H9 (cell line): Measurements from ENCODE around the gene PRXL2C. TPM values are rescaled to one million over a fixed set of nuclear protein-coding genes. Genes with fewer than 3 reads are reported as not detected.

Experiments
- DNase-seq: peaks from one replicate; pipeline ENCODE4 v3.0.0-alpha.2; 2017
- H2AFZ ChIP-seq: one replicate; pipeline ENCODE4 v1.6.1; 2013; ENCODE audit warnings: mild to moderate bottlenecking, low read length, control low read depth, moderate library complexity
- H2AK5ac ChIP-seq: 2 replicates; pipeline ENCODE4 v1.6.1; 2013; ENCODE audit warnings: low read length, control low read depth, mixed read lengths; ENCODE audit not compliant: insufficient read length
- H2BK120ac ChIP-seq: one replicate; pipeline ENCODE4 v1.6.1; 2013; ENCODE audit warnings: low read depth, mild to moderate bottlenecking, low read length, control low read depth, inconsistent platforms; ENCODE audit not compliant: poor library complexity, severe bottlenecking
- H2BK12ac ChIP-seq: 2 replicates; pipeline ENCODE4 v1.6.1; 2013; ENCODE audit warnings: low read length, control low read depth, mixed read lengths, low read depth; ENCODE audit not compliant: insufficient read length
- H2BK15ac ChIP-seq: 2 replicates; pipeline ENCODE4 v1.6.1; 2013; ENCODE audit warnings: low read depth, low read length, control low read depth
- H2BK20ac ChIP-seq: one replicate; pipeline ENCODE4 v1.6.1; 2013; ENCODE audit warnings: low read depth, mild to moderate bottlenecking, low read length, control low read depth, inconsistent platforms; ENCODE audit not compliant: poor library complexity, severe bottlenecking
- H2BK5ac ChIP-seq: 2 replicates; pipeline ENCODE4 v1.6.1; 2013; ENCODE audit warnings: low read length, control low read depth, mixed read lengths; ENCODE audit not compliant: insufficient read length
- H3K14ac ChIP-seq: 2 replicates; pipeline ENCODE4 v1.6.1; 2013; ENCODE audit warnings: low read length, control low read depth; ENCODE audit not compliant: insufficient read depth
- H3K18ac ChIP-seq: 2 replicates; pipeline ENCODE4 v1.6.1; 2013; ENCODE audit warnings: low read depth, mild to moderate bottlenecking, mixed read lengths, low read length, control low read depth; ENCODE audit not compliant: insufficient read length
- H3K23ac ChIP-seq: 2 replicates; pipeline ENCODE4 v1.6.1; 2013; ENCODE audit warnings: low read length, control low read depth, mixed read lengths, low read depth; ENCODE audit not compliant: insufficient read length
- H3K23me2 ChIP-seq: 2 replicates; pipeline ENCODE4 v1.6.1; 2013; ENCODE audit warnings: low read depth, mild to moderate bottlenecking, mixed read lengths, low read length, control low read depth; ENCODE audit not compliant: insufficient read length, poor library complexity, severe bottlenecking
- H3K27ac ChIP-seq: 2 replicates; pipeline ENCODE4 v1.5.1; 2013; ENCODE audit warnings: low read length, control low read depth, mixed read lengths, low read depth; ENCODE audit not compliant: insufficient read length
- H3K27me3 ChIP-seq: 2 replicates; pipeline ENCODE4 v1.6.1; 2013; ENCODE audit warnings: low read length, control low read depth, inconsistent platforms; ENCODE audit not compliant: insufficient read depth
- H3K4ac ChIP-seq: 2 replicates; pipeline ENCODE4 v1.6.1; 2013; ENCODE audit warnings: low read depth, mild to moderate bottlenecking, control low read depth, inconsistent platforms, low read length, moderate library complexity
- H3K4me1 ChIP-seq: 2 replicates; pipeline ENCODE4 v1.6.1; 2013; ENCODE audit warnings: low read length, control low read depth, inconsistent platforms; ENCODE audit not compliant: insufficient read depth
- H3K4me2 ChIP-seq: 2 replicates; pipeline ENCODE4 v1.6.1; 2013; ENCODE audit warnings: low read length, control low read depth, mixed read lengths; ENCODE audit not compliant: insufficient read length, insufficient read depth
- H3K56ac ChIP-seq: 2 replicates; pipeline ENCODE4 v1.6.1; 2013; ENCODE audit warnings: low read depth, mild to moderate bottlenecking, mixed read lengths, low read length, control low read depth; ENCODE audit not compliant: insufficient read length
- H3K79me1 ChIP-seq: 2 replicates; pipeline ENCODE4 v1.6.1; 2013; ENCODE audit warnings: low read depth, mild to moderate bottlenecking, moderate library complexity, low read length, control low read depth, inconsistent platforms; ENCODE audit not compliant: insufficient read depth, poor library complexity, severe bottlenecking
- H3K79me2 ChIP-seq: 2 replicates; pipeline ENCODE4 v1.6.1; 2013; ENCODE audit warnings: low read length, control low read depth, inconsistent platforms; ENCODE audit not compliant: insufficient read depth
- H3K9ac ChIP-seq: 2 replicates; pipeline ENCODE4 v1.6.1; 2013; ENCODE audit warnings: low read length, control low read depth, mixed read lengths; ENCODE audit not compliant: insufficient read length; ENCODE audit errors: extremely low read depth
- H3K9me3 ChIP-seq: one replicate; pipeline ENCODE4 v1.6.1; 2013; ENCODE audit warnings: low read depth, low read length, inconsistent platforms; ENCODE audit not compliant: control insufficient read depth
- H3T11ph ChIP-seq: one replicate; pipeline ENCODE4 v1.6.1; 2013; ENCODE audit warnings: mild to moderate bottlenecking, low read length, control low read depth, inconsistent platforms
- H4K20me1 ChIP-seq: one replicate; pipeline ENCODE4 v1.6.1; 2013; ENCODE audit not compliant: control insufficient read depth, insufficient read length, insufficient read depth
- H4K5ac ChIP-seq: 2 replicates; pipeline ENCODE4 v1.6.1; 2013; ENCODE audit warnings: low read depth, mild to moderate bottlenecking, mixed read lengths, low read length, control low read depth; ENCODE audit not compliant: insufficient read length
- H4K8ac ChIP-seq: replicated peaks from 2 replicates; pipeline ENCODE4 v1.6.1; 2013; ENCODE audit warnings: low read length, control low read depth, mixed read lengths, low read depth; ENCODE audit not compliant: insufficient read length
- H4K91ac ChIP-seq: 2 replicates; pipeline ENCODE4 v1.6.1; 2013; ENCODE audit warnings: low read depth, mild to moderate bottlenecking, moderate library complexity, mixed read lengths, low read length, control low read depth; ENCODE audit not compliant: insufficient read length
- H3K27ac Mint-ChIP-seq, 3 experiments: 2 replicates in 2 of 3; 3 replicates in 1 of 3; pipeline ENCODE4 v1.8.0; 2020 to 2021; ENCODE audit warnings: mixed read lengths in 3 of 3, mild to moderate bottlenecking in 1 of 3, moderate library complexity in 1 of 3
- H3K27me3 Mint-ChIP-seq: 2 replicates; pipeline ENCODE4 v1.8.0; 2021; ENCODE audit warnings: low read depth, mild to moderate bottlenecking, moderate library complexity, mixed read lengths
- H3K36me3 Mint-ChIP-seq, 3 experiments: 2 replicates in 2 of 3; 3 replicates in 1 of 3; pipeline ENCODE4 v1.8.0; 2020 to 2021; ENCODE audit warnings: low read depth in 3 of 3, mixed read lengths in 3 of 3; ENCODE audit not compliant: insufficient read depth in 1 of 3
- H3K4me1 Mint-ChIP-seq, 2 experiments: 2 replicates each; pipeline ENCODE4 v1.8.0; 2020; ENCODE audit warnings: mixed read lengths in 2 of 2
- H3K4me3 Mint-ChIP-seq, 2 experiments: 2 replicates in 1 of 2; 3 replicates in 1 of 2; pipeline ENCODE4 v1.8.0; 2020 to 2021; ENCODE audit warnings: mild to moderate bottlenecking in 2 of 2, mixed read lengths in 2 of 2, moderate library complexity in 1 of 2
- H3K9me3 Mint-ChIP-seq, 2 experiments: 2 replicates in 1 of 2; 3 replicates in 1 of 2; pipeline ENCODE4 v1.8.0; 2020; ENCODE audit warnings: mild to moderate bottlenecking in 2 of 2, mixed read lengths in 2 of 2, moderate library complexity in 1 of 2
- WGBS: extraction: QIAGEN DNeasy Blood & Tissue Kit; methylation state at CpG from one replicate; pipeline ENCODE4 v1.1.7; 2013; ENCODE audit warnings: missing lambda C conversion rate, low lambda C conversion rate, mixed read lengths; ENCODE audit not compliant: insufficient read length; ENCODE audit errors: extremely low coverage; 5-methylcytosine and 5-hydroxymethylcytosine counted together
- total RNA-seq: library from RNA; stranded (reverse); gene quantifications from 2 replicates; pipeline ENCODE4 v1.2.1, GENCODE V29; 2021
- TF ChIP-seq, protein P1 (sequence below): fragments of 200-600 bp; sonication (generic); conservative IDR thresholded peaks from 3 replicates; pipeline ENCODE4 v1.8.0; 2021; ENCODE audit warnings: antibody characterized with exemption, mild to moderate bottlenecking

The PRXL2C gene
- total RNA-seq, 1 experiment from 2014 or later: 4.7 TPM

DNA sequence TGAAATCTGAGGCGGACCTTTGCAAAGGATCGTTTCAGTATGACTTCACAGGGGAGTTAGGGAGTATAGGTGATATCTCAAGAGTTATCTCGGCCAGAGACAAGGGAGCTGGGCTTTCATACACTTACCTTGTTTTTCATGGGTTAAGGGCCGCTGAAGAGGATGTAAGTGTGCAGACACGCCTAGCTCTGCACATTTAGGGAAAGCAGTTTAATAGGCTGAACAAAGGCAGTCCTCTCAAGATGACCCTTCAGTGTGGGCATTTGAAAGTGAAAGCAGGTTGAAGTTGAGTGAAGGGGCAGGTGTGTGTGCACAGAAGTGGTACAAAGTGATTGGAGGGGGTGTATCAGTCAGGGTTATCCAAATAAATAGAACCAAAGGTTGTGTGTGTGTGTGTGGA is 33.1 kb upstream of the PRXL2C start:
- Histone ChIP-seq H3K23me2 (peaks cover 4% of the 10 kb centered on the region), H2AK5ac (no peak overlapping the region), H3K9me3 (no peaks in the 10 kb centered on the region), H4K5ac (no peak overlapping the region), H3K4me2 (no peak overlapping the region), H3K18ac (no peak overlapping the region), H3T11ph (no peak overlapping the region), H3K56ac (no peak overlapping the region), H2BK12ac (no peak overlapping the region), H3K4ac (no peak overlapping the region), H4K20me1 (no peaks in the 10 kb centered on the region), H3K27me3 (no peaks in the 10 kb centered on the region), H2BK120ac (no peak overlapping the region), H2BK15ac (no peak overlapping the region), H2BK5ac (no peak overlapping the region), H3K27ac (no peak overlapping the region), H2AFZ (no peak overlapping the region), H3K9ac (no peak overlapping the region), H3K23ac (no peak overlapping the region), H4K8ac (no peak overlapping the region), H4K91ac (no peak overlapping the region), H2BK20ac (no peak overlapping the region), H3K14ac (no peak overlapping the region), H3K79me2 (no peaks in the 10 kb centered on the region), H3K79me1 (no peaks in the 10 kb centered on the region), H3K4me1 (no peaks in the 10 kb centered on the region)
- peaks cover 23 to 31% of the 10 kb centered on the region in 2 experiments for H3K9me3 Mint-ChIP-seq
- H3K4me3 Mint-ChIP-seq: peak overlapping the region in 1 of 2 experiments; percentile 4; a peak in 1 of 5 replicates
- H3K27ac Mint-ChIP-seq: no peak overlapping the region
- H3K4me1 Mint-ChIP-seq: peaks cover 2 to 5% of the 10 kb centered on the region in 2 experiments; a peak in 2 of 4 replicates
- peaks cover 5% of the 10 kb centered on the region; the same call in 1 of the 2 replicates for H3K27me3 Mint-ChIP-seq
- DNase-seq: no peak
- TF ChIP-seq, protein P1, sequence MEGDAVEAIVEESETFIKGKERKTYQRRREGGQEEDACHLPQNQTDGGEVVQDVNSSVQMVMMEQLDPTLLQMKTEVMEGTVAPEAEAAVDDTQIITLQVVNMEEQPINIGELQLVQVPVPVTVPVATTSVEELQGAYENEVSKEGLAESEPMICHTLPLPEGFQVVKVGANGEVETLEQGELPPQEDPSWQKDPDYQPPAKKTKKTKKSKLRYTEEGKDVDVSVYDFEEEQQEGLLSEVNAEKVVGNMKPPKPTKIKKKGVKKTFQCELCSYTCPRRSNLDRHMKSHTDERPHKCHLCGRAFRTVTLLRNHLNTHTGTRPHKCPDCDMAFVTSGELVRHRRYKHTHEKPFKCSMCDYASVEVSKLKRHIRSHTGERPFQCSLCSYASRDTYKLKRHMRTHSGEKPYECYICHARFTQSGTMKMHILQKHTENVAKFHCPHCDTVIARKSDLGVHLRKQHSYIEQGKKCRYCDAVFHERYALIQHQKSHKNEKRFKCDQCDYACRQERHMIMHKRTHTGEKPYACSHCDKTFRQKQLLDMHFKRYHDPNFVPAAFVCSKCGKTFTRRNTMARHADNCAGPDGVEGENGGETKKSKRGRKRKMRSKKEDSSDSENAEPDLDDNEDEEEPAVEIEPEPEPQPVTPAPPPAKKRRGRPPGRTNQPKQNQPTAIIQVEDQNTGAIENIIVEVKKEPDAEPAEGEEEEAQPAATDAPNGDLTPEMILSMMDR: no peak
- peaks cover 10 to 15% (median 12%) of the 10 kb centered on the region in 3 experiments for H3K36me3 Mint-ChIP-seq
- no CpG with 5 or more reads among the region's 5 CpGs for WGBS
